SK-N-SH treated with all-trans-retinoic acid at 6 μM for 48 hours (cell line): ENCODE results near the gene TRAPPC2L.

Source experiments
- ARNTL ChIP-seq: fragments of 450-650 bp; formaldehyde crosslinking; IDR thresholded peaks from 2 replicates; pipeline ENCODE4 v1.5.0; 2020; ENCODE audit warnings: low read depth, mild to moderate bottlenecking, moderate library complexity, borderline replicate concordance
- CREB5 ChIP-seq: fragments of 250-450 bp; sonication (Bioruptor Pico); IDR thresholded peaks from 2 replicates; pipeline ENCODE4 v1.5.1; 2020; ENCODE audit warnings: low read depth, mild to moderate bottlenecking, moderate library complexity
- CSDC2 ChIP-seq: fragments of 250-450 bp; sonication (Bioruptor Pico); IDR thresholded peaks from 2 replicates; pipeline ENCODE4 v1.5.0; 2020; ENCODE audit warnings: mild to moderate bottlenecking, moderate library complexity
- GLIS3 ChIP-seq: fragments of 250-450 bp; sonication (Bioruptor Pico); IDR thresholded peaks from 2 replicates; pipeline ENCODE4 v1.5.0; 2020; ENCODE audit warnings: mild to moderate bottlenecking, moderate library complexity
- POU6F1 ChIP-seq: fragments of 250-450 bp; sonication (Bioruptor Pico); IDR thresholded peaks from 2 replicates; pipeline ENCODE4 v1.8.0; 2021; ENCODE audit warnings: low read depth, mild to moderate bottlenecking, moderate library complexity, borderline replicate concordance
- RARB ChIP-seq: fragments of 250-450 bp; sonication (Bioruptor Pico); IDR thresholded peaks from 2 replicates; pipeline ENCODE4 v1.8.0; 2021; ENCODE audit warnings: mild to moderate bottlenecking, moderate library complexity
- TCF4 ChIP-seq: fragments of 250-450 bp; sonication (Bioruptor Pico); IDR thresholded peaks from 2 replicates; pipeline ENCODE4 v1.8.0; 2021; ENCODE audit warnings: mild to moderate bottlenecking, moderate library complexity, borderline replicate concordance
- TSHZ2 ChIP-seq: fragments of 250-450 bp; sonication (Bioruptor Pico); IDR thresholded peaks from 2 replicates; pipeline ENCODE4 v1.5.0; 2020; ENCODE audit warnings: mild to moderate bottlenecking, moderate library complexity
- ZFP3 ChIP-seq: fragments of 250-450 bp; sonication (Bioruptor Pico); IDR thresholded peaks from 2 replicates; pipeline ENCODE4 v1.5.0; 2020; ENCODE audit warnings: mild to moderate bottlenecking, moderate library complexity
- ZFP30 ChIP-seq: fragments of 450-650 bp; formaldehyde crosslinking; IDR thresholded peaks from 2 replicates; pipeline ENCODE4 v1.5.0; 2022; ENCODE audit warnings: mild to moderate bottlenecking, moderate library complexity
- ZNF8 ChIP-seq: fragments of 450-650 bp; formaldehyde crosslinking; IDR thresholded peaks from 2 replicates; pipeline ENCODE4 v1.5.0; 2020; ENCODE audit warnings: mild to moderate bottlenecking, moderate library complexity
- TF ChIP-seq, protein P1 (sequence below): fragments of 250-450 bp; sonication (Bioruptor Pico); IDR thresholded peaks from 2 replicates; pipeline ENCODE4 v1.5.1; 2021; ENCODE audit warnings: mild to moderate bottlenecking, moderate library complexity

- TF ChIP-seq TSHZ2 (CRISPR knock-in tag) = no peak
- no peak for TF ChIP-seq POU6F1 (CRISPR knock-in tag)
- no peak for TF ChIP-seq CSDC2 (CRISPR knock-in tag)
- no peak for TF ChIP-seq ARNTL (CRISPR knock-in tag)
- no peak for TF ChIP-seq GLIS3
- no peak for TF ChIP-seq ZFP3 (CRISPR knock-in tag)
- TF ChIP-seq ZFP30 (CRISPR knock-in tag) = no peak
- TF ChIP-seq ZNF8 (CRISPR knock-in tag) = no peak
- no peak for TF ChIP-seq TCF4 (CRISPR knock-in tag)
- TF ChIP-seq, protein P1, sequence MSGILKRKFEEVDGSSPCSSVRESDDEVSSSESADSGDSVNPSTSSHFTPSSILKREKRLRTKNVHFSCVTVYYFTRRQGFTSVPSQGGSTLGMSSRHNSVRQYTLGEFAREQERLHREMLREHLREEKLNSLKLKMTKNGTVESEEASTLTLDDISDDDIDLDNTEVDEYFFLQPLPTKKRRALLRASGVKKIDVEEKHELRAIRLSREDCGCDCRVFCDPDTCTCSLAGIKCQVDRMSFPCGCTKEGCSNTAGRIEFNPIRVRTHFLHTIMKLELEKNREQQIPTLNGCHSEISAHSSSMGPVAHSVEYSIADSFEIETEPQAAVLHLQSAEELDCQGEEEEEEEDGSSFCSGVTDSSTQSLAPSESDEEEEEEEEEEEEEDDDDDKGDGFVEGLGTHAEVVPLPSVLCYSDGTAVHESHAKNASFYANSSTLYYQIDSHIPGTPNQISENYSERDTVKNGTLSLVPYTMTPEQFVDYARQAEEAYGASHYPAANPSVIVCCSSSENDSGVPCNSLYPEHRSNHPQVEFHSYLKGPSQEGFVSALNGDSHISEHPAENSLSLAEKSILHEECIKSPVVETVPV (CRISPR knock-in tag) = no peak
- no peak for TF ChIP-seq CREB5
- TF ChIP-seq RARB (CRISPR knock-in tag) = no peak
Observed at GRCh38 chr16:88835818-88836217, 21.1 kb upstream of the TRAPPC2L start.
